Measurements from ENCODE around the gene TBC1D8. TPM values are rescaled to one million over a fixed set of nuclear protein-coding genes. Genes with fewer than 3 reads are reported as not detected.

Gene TBC1D8
- total and polyA plus RNA-seq, 9 of the 15 experiments (the other 6 are each of a cell fraction or from before 2014, with no cell fraction given): 0.36 to 1.3 (median 0.82) TPM

DNA sequence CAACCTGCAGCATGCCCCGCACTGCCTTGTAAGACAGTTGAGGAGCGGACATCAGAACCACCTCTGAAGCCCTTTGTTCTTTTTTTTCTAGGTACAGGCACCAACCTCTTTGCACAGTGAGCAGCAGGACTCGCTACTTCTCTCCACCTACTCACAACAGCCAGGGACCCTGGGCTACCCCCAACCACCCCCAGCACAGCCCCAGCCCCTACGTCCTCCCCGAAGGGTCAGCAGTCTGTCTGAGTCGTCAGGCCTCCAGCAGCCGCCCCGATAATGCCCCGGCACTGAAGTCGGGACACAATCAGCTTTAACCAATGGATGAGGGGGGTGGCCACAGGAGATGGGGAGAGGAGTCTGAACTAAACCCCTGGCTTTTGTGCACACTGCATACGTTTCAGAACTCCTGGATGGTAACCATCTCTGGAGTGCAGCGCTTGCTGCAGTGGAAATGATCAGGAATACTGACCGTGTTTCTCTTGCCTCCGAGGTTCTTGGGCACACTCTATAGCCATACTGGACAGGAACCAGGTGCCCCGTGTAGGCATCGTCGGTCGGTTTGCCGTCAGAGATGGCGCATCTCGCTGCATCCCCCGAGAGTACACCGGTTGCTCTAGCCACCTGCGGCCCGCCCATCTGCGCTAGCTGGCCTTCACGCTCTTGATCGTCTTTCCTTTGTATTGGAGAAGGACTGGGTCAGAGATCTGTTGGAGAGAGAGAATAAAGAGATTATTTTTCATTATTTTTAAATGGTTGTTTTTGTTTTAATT is 155.7 kb downstream of the TBC1D8 start:
- Histone ChIP-seq H2AFZ (ENCODE audit: low read depth, low read length) (no peak overlapping the region), H3K4me2 (ENCODE audit: insufficient read depth, low read length) (no peak overlapping the region), H3K9me1 (ENCODE audit: control insufficient read depth, insufficient read depth, low read length) (no peaks in the 10 kb centered on the region), H3K9me3 (replicated peaks; ENCODE audit: control insufficient read depth, insufficient read depth, low read depth, low read length) (no peaks in the 10 kb centered on the region), H3K4me1 (replicated peaks in 1 of 2; ENCODE audit: control insufficient read depth in 2 of 2, insufficient read depth in 2 of 2, low read length in 2 of 2) (peaks cover 0 to 6% of the 10 kb centered on the region in 2 experiments; a peak in 2 of 5 replicates), H3K36me3 (ENCODE audit: control insufficient read depth, insufficient read depth, low read length) (no peaks in the 10 kb centered on the region), H3K27ac (ENCODE audit: extremely low read depth, low read depth, low read length) (no peak overlapping the region), H4K20me1 (replicated peaks; ENCODE audit: control insufficient read depth, insufficient read depth, low read length) (no peaks in the 10 kb centered on the region), H3K4me3 (no peak overlapping the region), H3K27me3 (ENCODE audit: control insufficient read depth in 2 of 2, insufficient read depth in 2 of 2, low read length in 2 of 2) (peaks cover 19 to 44% of the 10 kb centered on the region in 2 experiments; a peak in 4 of 5 replicates), H3K79me2 (ENCODE audit: control insufficient read depth, insufficient read depth, low read length) (no peaks in the 10 kb centered on the region), H3K9ac (ENCODE audit: insufficient read depth in 1 of 2, low read depth in 2 of 2, low read length in 2 of 2) (no peak overlapping the region)
- FAIRE-seq: no peak
- ChIA-PET CTCF (ENCODE audit: low intra/inter-chr PET ratio) (no interaction called here), POLR2A (no interaction called here)
- no peak for DNase-seq (ENCODE audit: extremely low read depth in 1 of 4, low spot score in 3 of 4)
- ATAC-seq: no peak; the same call in 2 of the 3 replicates
- TF ChIP-seq ZBTB8A (IDR thresholded peaks at IDR 0.05; ENCODE audit: partially characterized antibody) (no peak), ZNF232 (CRISPR knock-in tag; IDR thresholded peaks at IDR 0.05) (no peak), ZSCAN32 (CRISPR knock-in tag; IDR thresholded peaks at IDR 0.05) (no peak), SMARCE1 (IDR thresholded peaks at IDR 0.05) (no peak), NFYB (IDR thresholded peaks at IDR 0.05; ENCODE audit: extremely low read depth, insufficient read length) (no peak), ZNF282 (CRISPR knock-in tag; IDR thresholded peaks at IDR 0.05) (no peak), ADNP (tag; IDR thresholded peaks at IDR 0.05) (no peak), NELFE (IDR thresholded peaks at IDR 0.05; ENCODE audit: insufficient read depth, insufficient read length) (no peak)
- TF ChIP-seq, protein P1, sequence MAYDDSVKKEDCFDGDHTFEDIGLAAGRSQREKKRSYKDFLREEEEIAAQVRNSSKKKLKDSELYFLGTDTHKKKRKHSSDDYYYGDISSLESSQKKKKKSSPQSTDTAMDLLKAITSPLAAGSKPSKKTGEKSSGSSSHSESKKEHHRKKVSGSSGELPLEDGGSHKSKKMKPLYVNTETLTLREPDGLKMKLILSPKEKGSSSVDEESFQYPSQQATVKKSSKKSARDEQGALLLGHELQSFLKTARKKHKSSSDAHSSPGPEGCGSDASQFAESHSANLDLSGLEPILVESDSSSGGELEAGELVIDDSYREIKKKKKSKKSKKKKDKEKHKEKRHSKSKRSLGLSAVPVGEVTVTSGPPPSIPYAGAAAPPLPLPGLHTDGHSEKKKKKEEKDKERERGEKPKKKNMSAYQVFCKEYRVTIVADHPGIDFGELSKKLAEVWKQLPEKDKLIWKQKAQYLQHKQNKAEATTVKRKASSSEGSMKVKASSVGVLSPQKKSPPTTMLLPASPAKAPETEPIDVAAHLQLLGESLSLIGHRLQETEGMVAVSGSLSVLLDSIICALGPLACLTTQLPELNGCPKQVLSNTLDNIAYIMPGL (CRISPR knock-in tag; IDR thresholded peaks at IDR 0.05): no peak
- in situ Hi-C loops (cut with MboI): loop anchor here (10.0 kb wide), 1 partner anchor 381 kb away; no protein-coding TSS in a partner anchor
- 17% methylated on average over 26 of the region's 28 CpGs for WGBS (ENCODE audit: insufficient coverage, low coverage, missing lambda C conversion rate)
- BruUV-seq (replicated peaks): no TSS peak
- intact Hi-C loops (cut with micrococcal nuclease): no loop called here

Data from K562 (cell line).